Measurements from ENCODE around the gene SLC16A7. TPM values are rescaled to one million over a fixed set of nuclear protein-coding genes. Genes with fewer than 3 reads are reported as not detected.

SLC16A7 gene
- total RNA-seq, 1 donor, result 53.2 TPM

GRCh38 chr12:59574406-59574805 lies 21.4 kb upstream of the SLC16A7 start:
- no peak for DNase-seq (ENCODE audit: insufficient read length, low spot score, missing footprints)
- Histone ChIP-seq H3K27me3 (ENCODE audit: insufficient read depth, low read length) (no peaks in the 10 kb centered on the region), H3K36me3 (ENCODE audit: insufficient read depth, low read length) (no peaks in the 10 kb centered on the region), H3K9me3 (ENCODE audit: low read depth, low read length) (no peaks in the 10 kb centered on the region), H3K4me2 (ENCODE audit: insufficient read depth, low read length) (no peak overlapping the region), H4K20me1 (ENCODE audit: insufficient read depth, low read length) (no peaks in the 10 kb centered on the region), H2AFZ (ENCODE audit: low read length) (no peak overlapping the region), H3K27ac (ENCODE audit: low read depth, low read length) (no peak overlapping the region), H3K4me1 (ENCODE audit: insufficient read depth, low read length) (no peaks in the 10 kb centered on the region), H3K79me2 (ENCODE audit: insufficient read depth, low read length) (no peaks in the 10 kb centered on the region), H3K4me3 (ENCODE audit: insufficient read depth, low read length) (no peak overlapping the region)
- TF ChIP-seq CTCF (IDR thresholded peaks at IDR 0.05; ENCODE audit: extremely low read depth, low read depth, low read length), result no peak

GRCh38 chr12:59575826-59576225 lies 20.0 kb upstream of the SLC16A7 start:
- no peak for DNase-seq (ENCODE audit: insufficient read length, low spot score, missing footprints)
- Histone ChIP-seq H3K79me2 (ENCODE audit: insufficient read depth, low read length) (no peaks in the 10 kb centered on the region), H3K4me1 (ENCODE audit: insufficient read depth, low read length) (no peaks in the 10 kb centered on the region), H3K27me3 (ENCODE audit: insufficient read depth, low read length) (no peaks in the 10 kb centered on the region), H4K20me1 (ENCODE audit: insufficient read depth, low read length) (no peaks in the 10 kb centered on the region), H3K4me2 (ENCODE audit: insufficient read depth, low read length) (no peak overlapping the region), H2AFZ (ENCODE audit: low read length) (no peak overlapping the region), H3K9me3 (ENCODE audit: low read depth, low read length) (no peaks in the 10 kb centered on the region), H3K36me3 (ENCODE audit: insufficient read depth, low read length) (no peaks in the 10 kb centered on the region), H3K27ac (ENCODE audit: low read depth, low read length) (no peak overlapping the region), H3K4me3 (ENCODE audit: insufficient read depth, low read length) (no peak overlapping the region)
- no peak for TF ChIP-seq CTCF (IDR thresholded peaks at IDR 0.05; ENCODE audit: extremely low read depth, low read depth, low read length)

GRCh38 chr12:59578254-59578653 lies 17.6 kb upstream of the SLC16A7 start:
- no peak overlapping the region for H3K4me3 ChIP-seq (ENCODE audit: insufficient read depth, low read length)
- DNase-seq (ENCODE audit: insufficient read length, low spot score, missing footprints), result no peak
- no peak overlapping the region for H3K27ac ChIP-seq (ENCODE audit: low read depth, low read length)
- H3K4me1 ChIP-seq (ENCODE audit: insufficient read depth, low read length), result no peaks in the 10 kb centered on the region
- no peaks in the 10 kb centered on the region for H3K79me2 ChIP-seq (ENCODE audit: insufficient read depth, low read length)
- H3K36me3 ChIP-seq (ENCODE audit: insufficient read depth, low read length), result no peaks in the 10 kb centered on the region
- no peaks in the 10 kb centered on the region for H4K20me1 ChIP-seq (ENCODE audit: insufficient read depth, low read length)
- no peaks in the 10 kb centered on the region for H3K9me3 ChIP-seq (ENCODE audit: low read depth, low read length)
- no peak overlapping the region for H3K4me2 ChIP-seq (ENCODE audit: insufficient read depth, low read length)
- no peak for TF ChIP-seq CTCF (IDR thresholded peaks at IDR 0.05; ENCODE audit: extremely low read depth, low read depth, low read length)
- no peaks in the 10 kb centered on the region for H3K27me3 ChIP-seq (ENCODE audit: insufficient read depth, low read length)
- no peak overlapping the region for H2AFZ ChIP-seq (ENCODE audit: low read length)

- no peak for TF ChIP-seq CTCF (IDR thresholded peaks at IDR 0.05; ENCODE audit: extremely low read depth, low read depth, low read length)
- Histone ChIP-seq H3K79me2 (ENCODE audit: insufficient read depth, low read length) (no peaks in the 10 kb centered on the region), H3K4me1 (ENCODE audit: insufficient read depth, low read length) (no peaks in the 10 kb centered on the region), H3K4me2 (ENCODE audit: insufficient read depth, low read length) (no peak overlapping the region), H4K20me1 (ENCODE audit: insufficient read depth, low read length) (no peaks in the 10 kb centered on the region), H3K9me3 (ENCODE audit: low read depth, low read length) (no peaks in the 10 kb centered on the region), H2AFZ (ENCODE audit: low read length) (no peak overlapping the region), H3K4me3 (ENCODE audit: insufficient read depth, low read length) (no peak overlapping the region), H3K27me3 (ENCODE audit: insufficient read depth, low read length) (no peaks in the 10 kb centered on the region), H3K27ac (ENCODE audit: low read depth, low read length) (no peak overlapping the region), H3K36me3 (ENCODE audit: insufficient read depth, low read length) (no peaks in the 10 kb centered on the region)
- no peak for DNase-seq (ENCODE audit: insufficient read length, low spot score, missing footprints)
Measured at GRCh38 chr12:59579631-59580030, 16.2 kb upstream of the SLC16A7 start.
